GM23338 (cell line): ENCODE measurements around the gene ORC3.

ENCODE experiments used
- CTCF ChIP-seq, 2 experiments: fragments of 200-600 bp in 1 of 2; sonication (generic) in 1 of 2; conservative IDR thresholded peaks; 2 replicates each; pipeline versions ENCODE4 v1.5.1 to v1.6.1; 2016 to 2017; ENCODE audit warnings: antibody characterized with exemption in 2 of 2, low read depth in 2 of 2, mild to moderate bottlenecking in 2 of 2, moderate library complexity in 1 of 2
- EZH2 ChIP-seq: fragments of 200-600 bp; sonication (generic); IDR thresholded peaks from one replicate; pipeline ENCODE4 v1.8.0; 2017; ENCODE audit warnings: antibody characterized with exemption, mild to moderate bottlenecking, low read depth; ENCODE audit not compliant: unreplicated experiment
- EZH2phosphoT487 ChIP-seq: fragments of 200-600 bp; sonication (generic); IDR thresholded peaks from one replicate; pipeline ENCODE4 v1.8.1; 2018; ENCODE audit warnings: antibody characterized with exemption; ENCODE audit not compliant: unreplicated experiment
- POLR2AphosphoS5 ChIP-seq: IDR thresholded peaks from 2 replicates; pipeline ENCODE4 v1.6.1; 2016; ENCODE audit warnings: antibody characterized with exemption, low read depth
- REST ChIP-seq: IDR thresholded peaks from one replicate; pipeline ENCODE4 v1.6.1; 2018; ENCODE audit warnings: antibody characterized with exemption; ENCODE audit not compliant: unreplicated experiment
- ZNF331 ChIP-seq: fragments of 250-450 bp; sonication (Bioruptor Pico); IDR thresholded peaks from 2 replicates; pipeline ENCODE4 v1.5.0; 2020; ENCODE audit warnings: low read depth, mild to moderate bottlenecking, moderate library complexity

DNA sequence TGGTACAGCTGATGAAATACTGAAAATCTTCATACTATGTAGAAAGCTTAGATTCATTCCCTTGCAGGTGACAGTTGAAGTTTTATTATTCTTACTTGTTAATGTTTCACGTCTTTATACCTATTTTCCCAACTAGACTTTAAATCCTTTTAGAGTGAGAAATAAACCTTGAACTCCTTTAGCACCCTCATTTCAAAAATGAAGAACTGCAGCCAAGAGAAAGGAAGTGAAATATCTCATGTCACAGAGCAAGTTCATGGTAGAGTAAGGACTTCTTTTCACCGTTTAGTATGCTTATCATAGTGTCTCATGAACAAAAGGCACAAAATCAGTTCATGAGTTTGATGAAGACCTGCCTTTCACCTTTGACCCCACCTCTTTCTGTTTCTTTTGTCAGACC is 38.5 kb downstream of the ORC3 start:
- TF ChIP-seq EZH2: no peak
- no peak for TF ChIP-seq POLR2AphosphoS5
- TF ChIP-seq CTCF (conservative IDR thresholded peaks at IDR 0.05; ENCODE audit: low read depth in 2 of 2): no peak
- no peak for TF ChIP-seq ZNF331 (CRISPR knock-in tag)
- TF ChIP-seq REST: no peak
- no peak for TF ChIP-seq EZH2phosphoT487
